HepG2 (cell line): ENCODE data around the gene GPC2. TPM values are rescaled to one million over a fixed set of nuclear protein-coding genes. Genes with fewer than 3 reads are reported as not detected.

Experiments
- BATF2 ChIP-seq: sonication (generic); formaldehyde crosslinking; IDR thresholded peaks from 2 replicates; pipeline ENCODE4 v1.8.0; 2022; ENCODE audit warnings: mild to moderate bottlenecking, missing genetic modification reagents, moderate library complexity
- HDAC6 ChIP-seq: fragments of 200-600 bp; sonication (generic); IDR thresholded peaks from 2 replicates; pipeline ENCODE4 v1.7.0; 2017; ENCODE audit warnings: mild to moderate bottlenecking, antibody characterized with exemption, low read length, low read depth
- HES4 ChIP-seq: sonication (generic); formaldehyde crosslinking; IDR thresholded peaks from 2 replicates; pipeline ENCODE4 v1.9.0; 2021; ENCODE audit warnings: mild to moderate bottlenecking, missing genetic modification reagents, borderline replicate concordance
- KDM2A ChIP-seq: sonication (generic); formaldehyde crosslinking; IDR thresholded peaks from 2 replicates; pipeline ENCODE4 v1.4.0; 2020; ENCODE audit warnings: low read depth, missing genetic modification reagents, borderline replicate concordance
- KDM5A ChIP-seq: fragments of 200-600 bp; sonication (generic); IDR thresholded peaks from 2 replicates; pipeline ENCODE4 v1.7.0; 2018; ENCODE audit warnings: antibody characterized with exemption, mild to moderate bottlenecking, low read length, borderline replicate concordance
- KMT2B ChIP-seq: IDR thresholded peaks from 2 replicates; pipeline ENCODE4 v1.6.1; 2016; ENCODE audit warnings: missing genetic modification reagents, missing compliant biosample characterization
- MXD4 ChIP-seq: IDR thresholded peaks from 2 replicates; pipeline ENCODE4 v1.6.1; 2016; ENCODE audit warnings: mild to moderate bottlenecking, missing biosample characterization, missing genetic modification reagents
- POLR2A ChIP-seq, 2 experiments: IDR thresholded peaks; 2 replicates each; pipeline ENCODE4 v1.6.1; 2011; ENCODE audit warnings: low read depth in 2 of 2, low read length in 2 of 2, mild to moderate bottlenecking in 1 of 2, moderate library complexity in 1 of 2; ENCODE audit not compliant: insufficient read depth in 1 of 2
- POLR2AphosphoS2 ChIP-seq: IDR thresholded peaks from 2 replicates; pipeline ENCODE4 v1.6.1; 2011; ENCODE audit warnings: low read depth, low read length, improper control_type of control experiment
- ZBTB3 ChIP-seq: sonication (generic); formaldehyde crosslinking; IDR thresholded peaks from 2 replicates; pipeline ENCODE4 v1.4.0; 2020; ENCODE audit warnings: low read depth, mild to moderate bottlenecking, moderate library complexity, missing genetic modification reagents, borderline replicate concordance
- ZFX ChIP-seq: sonication (generic); formaldehyde crosslinking; IDR thresholded peaks from 2 replicates; pipeline ENCODE4 v1.4.0; 2020; ENCODE audit warnings: mild to moderate bottlenecking, low read depth, missing genetic modification reagents, moderate library complexity
- ZNF296 ChIP-seq: sonication (generic); formaldehyde crosslinking; conservative IDR thresholded peaks from 2 replicates; pipeline ENCODE4 v1.5.0; 2020; ENCODE audit warnings: mild to moderate bottlenecking, missing genetic modification reagents
- polyA plus RNA-seq, 8 experiments: library from polyadenylated mRNA; depleted of rRNA in 3 of 8; stranded (reverse) in 7 of 8; unstranded in 1 of 8; fragments of >200 nt; fragmentation: Illumina TruSeq in 4 of 8; extraction: Trizol in 4 of 8; gene quantifications; 2 replicates each; pipeline versions ENCODE4 v1.2.1 to v1.2.3, GENCODE V29; 2011 to 2016; ENCODE audit warnings: low read depth in 4 of 8, missing spikeins in 1 of 8, mixed read lengths in 1 of 8; ENCODE audit not compliant: insufficient read depth in 1 of 8
- total RNA-seq, 5 experiments: library from RNA; depleted of rRNA; stranded (reverse); fragments of >200 nt; fragmentation: Illumina TruSeq; extraction: Trizol; gene quantifications; 2 replicates each; pipeline ENCODE4 v1.2.3, GENCODE V29; 2016; ENCODE audit warnings: low read depth in 1 of 5
- TF ChIP-seq, protein P1 (sequence below), 2 experiments: fragments of 450-650 bp in 1 of 2; sonication (generic) in 1 of 2; formaldehyde crosslinking in 1 of 2; IDR thresholded peaks; 2 replicates each; pipeline versions ENCODE4 v1.6.1 to v1.8.0; 2016 to 2022; ENCODE audit warnings: antibody characterized with exemption in 1 of 2, mild to moderate bottlenecking in 1 of 2, missing genetic modification reagents in 1 of 2
- TF ChIP-seq, protein P2 (sequence below): sonication (generic); formaldehyde crosslinking; IDR thresholded peaks from 2 replicates; pipeline ENCODE4 v1.5.0; 2020; ENCODE audit warnings: mild to moderate bottlenecking, missing genetic modification reagents, borderline replicate concordance
- TF ChIP-seq, protein P3 (sequence below): sonication (generic); formaldehyde crosslinking; IDR thresholded peaks from 2 replicates; pipeline ENCODE4 v1.4.0; 2020; ENCODE audit warnings: missing genetic modification reagents

The GPC2 gene
- total and polyA plus RNA-seq, 2 of the 13 experiments (the other 11 are each of a cell fraction or from before 2014, with no cell fraction given), result 0.64 to 0.78 TPM

GRCh38 chr7:100130608-100131453 is 46.4 kb downstream of the GPC2 start (continued):
- TF ChIP-seq, protein P1, sequence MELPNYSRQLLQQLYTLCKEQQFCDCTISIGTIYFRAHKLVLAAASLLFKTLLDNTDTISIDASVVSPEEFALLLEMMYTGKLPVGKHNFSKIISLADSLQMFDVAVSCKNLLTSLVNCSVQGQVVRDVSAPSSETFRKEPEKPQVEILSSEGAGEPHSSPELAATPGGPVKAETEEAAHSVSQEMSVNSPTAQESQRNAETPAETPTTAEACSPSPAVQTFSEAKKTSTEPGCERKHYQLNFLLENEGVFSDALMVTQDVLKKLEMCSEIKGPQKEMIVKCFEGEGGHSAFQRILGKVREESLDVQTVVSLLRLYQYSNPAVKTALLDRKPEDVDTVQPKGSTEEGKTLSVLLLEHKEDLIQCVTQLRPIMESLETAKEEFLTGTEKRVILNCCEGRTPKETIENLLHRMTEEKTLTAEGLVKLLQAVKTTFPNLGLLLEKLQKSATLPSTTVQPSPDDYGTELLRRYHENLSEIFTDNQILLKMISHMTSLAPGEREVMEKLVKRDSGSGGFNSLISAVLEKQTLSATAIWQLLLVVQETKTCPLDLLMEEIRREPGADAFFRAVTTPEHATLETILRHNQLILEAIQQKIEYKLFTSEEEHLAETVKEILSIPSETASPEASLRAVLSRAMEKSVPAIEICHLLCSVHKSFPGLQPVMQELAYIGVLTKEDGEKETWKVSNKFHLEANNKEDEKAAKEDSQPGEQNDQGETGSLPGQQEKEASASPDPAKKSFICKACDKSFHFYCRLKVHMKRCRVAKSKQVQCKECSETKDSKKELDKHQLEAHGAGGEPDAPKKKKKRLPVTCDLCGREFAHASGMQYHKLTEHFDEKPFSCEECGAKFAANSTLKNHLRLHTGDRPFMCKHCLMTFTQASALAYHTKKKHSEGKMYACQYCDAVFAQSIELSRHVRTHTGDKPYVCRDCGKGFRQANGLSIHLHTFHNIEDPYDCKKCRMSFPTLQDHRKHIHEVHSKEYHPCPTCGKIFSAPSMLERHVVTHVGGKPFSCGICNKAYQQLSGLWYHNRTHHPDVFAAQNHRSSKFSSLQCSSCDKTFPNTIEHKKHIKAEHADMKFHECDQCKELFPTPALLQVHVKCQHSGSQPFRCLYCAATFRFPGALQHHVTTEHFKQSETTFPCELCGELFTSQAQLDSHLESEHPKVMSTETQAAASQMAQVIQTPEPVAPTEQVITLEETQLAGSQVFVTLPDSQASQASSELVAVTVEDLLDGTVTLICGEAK (IDR thresholded peaks at IDR 0.05), result no peak
- TF ChIP-seq, protein P1 (CRISPR knock-in tag; IDR thresholded peaks at IDR 0.05), result no peak
- TF ChIP-seq ZBTB3 (no peak), MXD4 (CRISPR knock-in tag) (no peak), KDM2A (CRISPR knock-in tag) (peak; percentile 64; the same call in 1 of the 2 replicates), ZFX (CRISPR knock-in tag) (0 out of 2 replicates have a peak, but pooled peaks have one; percentile 30), POLR2A (IDR thresholded peaks at IDR 0.05; ENCODE audit: insufficient read depth in 1 of 2, low read depth in 2 of 2, low read length in 2 of 2) (no peak), BATF2 (CRISPR knock-in tag) (no peak), HES4 (CRISPR knock-in tag) (no peak), KMT2B (CRISPR knock-in tag) (no peak), ZNF296 (CRISPR knock-in tag) (no peak), POLR2AphosphoS2 (no peak), KDM5A (no peak), HDAC6 (no peak)
- TF ChIP-seq, protein P2, sequence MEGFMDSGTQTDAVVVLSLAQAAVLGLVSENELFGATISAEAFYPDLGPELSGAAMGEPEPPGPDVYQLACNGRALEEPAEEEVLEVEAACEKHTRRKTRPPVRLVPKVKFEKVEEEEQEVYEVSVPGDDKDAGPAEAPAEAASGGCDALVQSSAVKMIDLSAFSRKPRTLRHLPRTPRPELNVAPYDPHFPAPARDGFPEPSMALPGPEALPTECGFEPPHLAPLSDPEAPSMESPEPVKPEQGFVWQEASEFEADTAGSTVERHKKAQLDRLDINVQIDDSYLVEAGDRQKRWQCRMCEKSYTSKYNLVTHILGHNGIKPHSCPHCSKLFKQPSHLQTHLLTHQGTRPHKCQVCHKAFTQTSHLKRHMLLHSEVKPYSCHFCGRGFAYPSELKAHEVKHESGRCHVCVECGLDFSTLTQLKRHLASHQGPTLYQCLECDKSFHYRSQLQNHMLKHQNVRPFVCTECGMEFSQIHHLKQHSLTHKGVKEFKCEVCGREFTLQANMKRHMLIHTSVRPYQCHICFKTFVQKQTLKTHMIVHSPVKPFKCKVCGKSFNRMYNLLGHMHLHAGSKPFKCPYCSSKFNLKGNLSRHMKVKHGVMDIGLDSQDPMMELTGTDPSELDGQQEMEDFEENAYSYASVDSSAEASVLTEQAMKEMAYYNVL, result no peak
- TF ChIP-seq, protein P3, sequence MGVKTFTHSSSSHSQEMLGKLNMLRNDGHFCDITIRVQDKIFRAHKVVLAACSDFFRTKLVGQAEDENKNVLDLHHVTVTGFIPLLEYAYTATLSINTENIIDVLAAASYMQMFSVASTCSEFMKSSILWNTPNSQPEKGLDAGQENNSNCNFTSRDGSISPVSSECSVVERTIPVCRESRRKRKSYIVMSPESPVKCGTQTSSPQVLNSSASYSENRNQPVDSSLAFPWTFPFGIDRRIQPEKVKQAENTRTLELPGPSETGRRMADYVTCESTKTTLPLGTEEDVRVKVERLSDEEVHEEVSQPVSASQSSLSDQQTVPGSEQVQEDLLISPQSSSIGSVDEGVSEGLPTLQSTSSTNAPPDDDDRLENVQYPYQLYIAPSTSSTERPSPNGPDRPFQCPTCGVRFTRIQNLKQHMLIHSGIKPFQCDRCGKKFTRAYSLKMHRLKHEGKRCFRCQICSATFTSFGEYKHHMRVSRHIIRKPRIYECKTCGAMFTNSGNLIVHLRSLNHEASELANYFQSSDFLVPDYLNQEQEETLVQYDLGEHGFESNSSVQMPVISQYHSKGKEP (CRISPR knock-in tag), result no peak
